ENCODE data around the gene DPYSL5. TPM values are rescaled to one million over a fixed set of nuclear protein-coding genes. Genes with fewer than 3 reads are reported as not detected.
A peak's percentile ranks its signal among the peaks of the same experiment; 100 is the strongest.

DPYSL5 gene
- total and polyA plus RNA-seq, 2 donors from 2014 or later, result not detected

DNA sequence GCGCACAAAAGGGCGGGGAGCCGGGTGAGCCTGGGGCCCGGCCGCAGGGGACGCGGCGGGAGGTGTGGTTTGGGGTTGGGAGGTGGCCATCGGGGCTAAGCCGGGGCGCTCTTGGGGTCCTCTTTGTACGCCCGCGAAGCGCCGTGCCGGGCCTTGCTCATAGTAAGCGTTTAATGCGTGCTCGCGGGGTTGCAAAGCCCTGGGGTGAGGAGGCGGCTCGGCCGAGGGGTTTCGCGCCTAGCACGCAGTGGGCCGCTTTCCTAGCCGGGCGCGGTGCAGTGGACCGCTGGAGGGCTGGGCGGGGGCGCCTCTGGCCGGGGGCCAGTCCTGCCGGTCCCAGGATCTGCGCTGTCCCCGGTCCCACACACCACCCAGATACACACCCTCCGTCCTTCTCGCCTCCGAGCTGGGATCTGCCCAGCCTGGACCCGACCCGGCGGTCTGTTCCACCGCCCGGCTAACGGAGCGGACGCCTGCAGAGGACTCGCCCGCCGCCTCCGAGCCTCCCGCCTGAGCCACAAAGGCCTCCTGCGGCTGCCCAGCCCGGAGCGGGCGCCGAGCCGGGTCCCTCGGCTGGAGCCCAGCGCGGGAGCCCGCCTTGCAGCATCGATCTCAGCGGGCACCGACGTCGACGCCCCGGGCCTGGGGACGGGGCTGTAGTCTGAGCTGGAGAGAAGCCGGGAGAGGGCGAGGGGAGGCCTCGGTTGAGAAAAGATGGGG, 564 bp downstream of the DPYSL5 start:
- Histone ChIP-seq H3K9me3 (ENCODE audit: control insufficient read depth in 2 of 3, insufficient read depth in 1 of 3, low read length in 3 of 3) (no peaks in the 10 kb centered on the region), H3K27me3 (ENCODE audit: control insufficient read depth, insufficient read depth, low read length) (peaks cover 25% of the 10 kb centered on the region), H3K4me1 (ENCODE audit: control insufficient read depth in 2 of 3, insufficient read depth in 2 of 3, low read depth in 1 of 3, low read length in 3 of 3) (peaks cover 0 to 6% (median 0%) of the 10 kb centered on the region in 3 donors), H3K27ac (ENCODE audit: low read depth in 2 of 2, low read length in 2 of 2) (no peak overlapping the region), H3K9ac (ENCODE audit: low read length in 3 of 3) (no peak overlapping the region), H3K4me3 (ENCODE audit: low read length in 3 of 3) (no peak overlapping the region), H3K36me3 (ENCODE audit: control insufficient read depth in 2 of 3, insufficient read depth in 3 of 3, low read length in 3 of 3) (no peaks in the 10 kb centered on the region)
- peak; percentile 40 to 79 (median 48) for DNase-seq
- TF ChIP-seq, protein P1, sequence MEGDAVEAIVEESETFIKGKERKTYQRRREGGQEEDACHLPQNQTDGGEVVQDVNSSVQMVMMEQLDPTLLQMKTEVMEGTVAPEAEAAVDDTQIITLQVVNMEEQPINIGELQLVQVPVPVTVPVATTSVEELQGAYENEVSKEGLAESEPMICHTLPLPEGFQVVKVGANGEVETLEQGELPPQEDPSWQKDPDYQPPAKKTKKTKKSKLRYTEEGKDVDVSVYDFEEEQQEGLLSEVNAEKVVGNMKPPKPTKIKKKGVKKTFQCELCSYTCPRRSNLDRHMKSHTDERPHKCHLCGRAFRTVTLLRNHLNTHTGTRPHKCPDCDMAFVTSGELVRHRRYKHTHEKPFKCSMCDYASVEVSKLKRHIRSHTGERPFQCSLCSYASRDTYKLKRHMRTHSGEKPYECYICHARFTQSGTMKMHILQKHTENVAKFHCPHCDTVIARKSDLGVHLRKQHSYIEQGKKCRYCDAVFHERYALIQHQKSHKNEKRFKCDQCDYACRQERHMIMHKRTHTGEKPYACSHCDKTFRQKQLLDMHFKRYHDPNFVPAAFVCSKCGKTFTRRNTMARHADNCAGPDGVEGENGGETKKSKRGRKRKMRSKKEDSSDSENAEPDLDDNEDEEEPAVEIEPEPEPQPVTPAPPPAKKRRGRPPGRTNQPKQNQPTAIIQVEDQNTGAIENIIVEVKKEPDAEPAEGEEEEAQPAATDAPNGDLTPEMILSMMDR (IDR thresholded peaks at IDR 0.05; ENCODE audit: borderline replicate concordance, extremely low read depth, insufficient read depth), result no peak
- FAIRE-seq, result no peak
- intact Hi-C loops (cut with DNase I), result loop anchor here (10.0 kb wide), 1 partner anchor 96 kb away; no protein-coding TSS in a partner anchor

- DNase-seq, result peak; percentile 39 to 83 (median 57)
- intact Hi-C loops (cut with DNase I), result loop anchor here (10.0 kb wide), 1 partner anchor 95 kb away; no protein-coding TSS in a partner anchor
These were observed 1.4 kb downstream of the DPYSL5 start for GRCh38 chr2:26849056-26849999.

GRCh38 chr2:26850000-26850431, 2.1 kb downstream of the DPYSL5 start:
- Histone ChIP-seq H3K9me3 (ENCODE audit: control insufficient read depth in 2 of 3, insufficient read depth in 1 of 3, low read length in 3 of 3) (no peaks in the 10 kb centered on the region), H3K36me3 (ENCODE audit: control insufficient read depth in 2 of 3, insufficient read depth in 3 of 3, low read length in 3 of 3) (no peaks in the 10 kb centered on the region), H3K27me3 (ENCODE audit: control insufficient read depth, insufficient read depth, low read length) (peaks cover 24% of the 10 kb centered on the region), H3K9ac (ENCODE audit: low read length in 3 of 3) (no peak overlapping the region), H3K27ac (ENCODE audit: low read depth in 2 of 2, low read length in 2 of 2) (no peak overlapping the region), H3K4me1 (ENCODE audit: control insufficient read depth in 2 of 3, insufficient read depth in 2 of 3, low read depth in 1 of 3, low read length in 3 of 3) (peaks cover 0 to 6% (median 0%) of the 10 kb centered on the region in 3 donors), H3K4me3 (ENCODE audit: low read length in 3 of 3) (no peak overlapping the region)
- no peak for FAIRE-seq
- intact Hi-C loops (cut with DNase I), result loop anchor here (10.0 kb wide), 1 partner anchor 95 kb away; no protein-coding TSS in a partner anchor
- peak in 1 of 5 donors; percentile 4 for DNase-seq
- TF ChIP-seq, protein P1 (IDR thresholded peaks at IDR 0.05; ENCODE audit: borderline replicate concordance, extremely low read depth, insufficient read depth), result no peak

More at GRCh38 chr2:26849056-26849999, 1.4 kb downstream of the DPYSL5 start:
- Histone ChIP-seq H3K36me3 (ENCODE audit: control insufficient read depth in 2 of 3, insufficient read depth in 3 of 3, low read length in 3 of 3) (no peaks in the 10 kb centered on the region), H3K27me3 (ENCODE audit: control insufficient read depth, insufficient read depth, low read length) (peaks cover 25% of the 10 kb centered on the region), H3K4me3 (ENCODE audit: low read length in 3 of 3) (no peak overlapping the region), H3K9me3 (ENCODE audit: control insufficient read depth in 2 of 3, insufficient read depth in 1 of 3, low read length in 3 of 3) (no peaks in the 10 kb centered on the region), H3K4me1 (ENCODE audit: control insufficient read depth in 2 of 3, insufficient read depth in 2 of 3, low read depth in 1 of 3, low read length in 3 of 3) (peaks cover 0 to 6% (median 0%) of the 10 kb centered on the region in 3 donors), H3K9ac (ENCODE audit: low read length in 3 of 3) (no peak overlapping the region), H3K27ac (ENCODE audit: low read depth in 2 of 2, low read length in 2 of 2) (no peak overlapping the region)
- FAIRE-seq, result no peak
- TF ChIP-seq, protein P1 (IDR thresholded peaks at IDR 0.05; ENCODE audit: borderline replicate concordance, extremely low read depth, insufficient read depth), result no peak

Measured in kidney (tissue), 14 donors.